Ishikawa (cell line): ENCODE data around the gene GALP.
"Not testable (repeated sequence)": the region's sequence is repeated elsewhere in the genome, so short reads cannot be mapped to it uniquely, and the experiment has no call there.

Experiments
- CEBPB ChIP-seq: IDR thresholded peaks from 2 replicates; pipeline ENCODE4 v1.6.1; 2012
- YY1 ChIP-seq: IDR thresholded peaks from 2 replicates; pipeline ENCODE4 v1.6.1; 2012; ENCODE audit warnings: low read depth

GRCh38 chr19:56175861-56176307 lies at the start of gene GALP:
- not testable (repeated sequence) for TF ChIP-seq CEBPB, YY1
